ENCODE measurements around the gene CNTNAP5. TPM values are rescaled to one million over a fixed set of nuclear protein-coding genes. Genes with fewer than 3 reads are reported as not detected.

Gene CNTNAP5
- total RNA-seq, 1 experiment from 2014 or later, result not detected

DNA sequence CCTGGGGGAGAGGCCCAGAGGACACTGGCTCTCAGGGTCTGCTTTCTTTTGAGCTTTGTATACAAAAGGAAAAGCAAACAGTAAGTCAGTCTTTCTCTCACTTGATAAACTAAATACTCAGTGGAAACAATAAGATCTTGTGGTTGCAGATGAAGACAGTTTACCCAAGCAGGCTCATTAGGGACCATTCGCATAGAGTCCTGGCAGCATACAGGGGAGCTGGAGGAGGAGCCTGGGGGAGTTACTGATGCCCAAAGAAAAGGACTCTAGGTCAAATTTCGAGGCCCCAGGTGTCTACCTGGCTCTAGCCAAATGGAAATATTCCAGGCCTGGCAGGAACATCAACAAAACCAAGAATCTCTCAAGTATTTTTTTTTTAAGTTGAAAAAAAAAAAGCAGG, 225.3 kb downstream of the CNTNAP5 start:
- H3K36me3 ChIP-seq (ENCODE audit: insufficient read depth, low read length, poor library complexity, severe bottlenecking), result no peaks in the 10 kb centered on the region
- H3K27ac ChIP-seq (ENCODE audit: low read depth, low read length, poor library complexity, severe bottlenecking), result no peak overlapping the region
- BruUV-seq (replicated peaks), result no TSS peak
- no peaks in the 10 kb centered on the region for H3K9me3 ChIP-seq (ENCODE audit: low read depth, low read length, poor library complexity, severe bottlenecking)
- intact Hi-C loops (cut with micrococcal nuclease; ENCODE audit: unreplicated experiment), result no loop called here
- no peaks in the 10 kb centered on the region for H3K27me3 ChIP-seq (replicated peaks; ENCODE audit: insufficient read depth, low read depth, low read length, poor library complexity)
- no peak for DNase-seq (ENCODE audit: low spot score)
- CTCF ChIA-PET, result no interaction called here
- POLR2A ChIA-PET (ENCODE audit: low non-redundant PET), result no interaction called here
- no peak for TF ChIP-seq EZH2 (IDR thresholded peaks at IDR 0.05; ENCODE audit: borderline replicate concordance, low read depth, low read length, poor library complexity, severe bottlenecking)
- TF ChIP-seq, protein P1, sequence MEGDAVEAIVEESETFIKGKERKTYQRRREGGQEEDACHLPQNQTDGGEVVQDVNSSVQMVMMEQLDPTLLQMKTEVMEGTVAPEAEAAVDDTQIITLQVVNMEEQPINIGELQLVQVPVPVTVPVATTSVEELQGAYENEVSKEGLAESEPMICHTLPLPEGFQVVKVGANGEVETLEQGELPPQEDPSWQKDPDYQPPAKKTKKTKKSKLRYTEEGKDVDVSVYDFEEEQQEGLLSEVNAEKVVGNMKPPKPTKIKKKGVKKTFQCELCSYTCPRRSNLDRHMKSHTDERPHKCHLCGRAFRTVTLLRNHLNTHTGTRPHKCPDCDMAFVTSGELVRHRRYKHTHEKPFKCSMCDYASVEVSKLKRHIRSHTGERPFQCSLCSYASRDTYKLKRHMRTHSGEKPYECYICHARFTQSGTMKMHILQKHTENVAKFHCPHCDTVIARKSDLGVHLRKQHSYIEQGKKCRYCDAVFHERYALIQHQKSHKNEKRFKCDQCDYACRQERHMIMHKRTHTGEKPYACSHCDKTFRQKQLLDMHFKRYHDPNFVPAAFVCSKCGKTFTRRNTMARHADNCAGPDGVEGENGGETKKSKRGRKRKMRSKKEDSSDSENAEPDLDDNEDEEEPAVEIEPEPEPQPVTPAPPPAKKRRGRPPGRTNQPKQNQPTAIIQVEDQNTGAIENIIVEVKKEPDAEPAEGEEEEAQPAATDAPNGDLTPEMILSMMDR (conservative IDR thresholded peaks at IDR 0.05; ENCODE audit: low read depth, low read length), result no peak
- no peak overlapping the region for H3K4me3 ChIP-seq (ENCODE audit: low read depth, low read length, poor library complexity, severe bottlenecking)
- no peaks in the 10 kb centered on the region for H3K4me1 ChIP-seq (ENCODE audit: insufficient read depth, low read length, poor library complexity, severe bottlenecking)

DNA sequence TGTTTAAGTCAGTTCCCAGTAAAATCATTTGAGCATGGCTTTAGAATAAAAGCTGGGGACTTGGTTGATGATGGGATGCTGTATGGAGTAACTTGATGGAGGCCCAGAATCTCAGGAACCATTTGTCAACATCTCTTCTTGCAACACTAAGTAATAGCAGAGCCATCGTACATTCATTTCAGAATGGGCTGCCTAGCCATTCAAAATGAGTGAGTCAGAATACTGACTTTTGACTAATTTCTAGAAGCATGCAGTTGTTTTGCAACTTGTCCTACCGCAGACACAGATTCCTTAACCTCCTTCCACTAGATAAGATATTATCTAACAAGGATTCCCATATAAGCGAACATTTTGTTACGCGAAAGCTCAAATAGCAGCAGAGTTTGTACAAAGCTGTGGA, 229.5 kb downstream of the CNTNAP5 start:
- H3K9me3 ChIP-seq (ENCODE audit: low read depth, low read length, poor library complexity, severe bottlenecking), result no peaks in the 10 kb centered on the region
- H3K27ac ChIP-seq (ENCODE audit: low read depth, low read length, poor library complexity, severe bottlenecking), result no peak overlapping the region
- DNase-seq (ENCODE audit: low spot score), result no peak
- H3K36me3 ChIP-seq (ENCODE audit: insufficient read depth, low read length, poor library complexity, severe bottlenecking), result no peaks in the 10 kb centered on the region
- no peaks in the 10 kb centered on the region for H3K4me1 ChIP-seq (ENCODE audit: insufficient read depth, low read length, poor library complexity, severe bottlenecking)
- no TSS peak for BruUV-seq (replicated peaks)
- H3K27me3 ChIP-seq (replicated peaks; ENCODE audit: insufficient read depth, low read depth, low read length, poor library complexity), result no peaks in the 10 kb centered on the region
- POLR2A ChIA-PET (ENCODE audit: low non-redundant PET), result no interaction called here
- CTCF ChIA-PET, result no interaction called here
- no peak for TF ChIP-seq EZH2 (IDR thresholded peaks at IDR 0.05; ENCODE audit: borderline replicate concordance, low read depth, low read length, poor library complexity, severe bottlenecking)
- TF ChIP-seq, protein P1 (conservative IDR thresholded peaks at IDR 0.05; ENCODE audit: low read depth, low read length), result no peak
- H3K4me3 ChIP-seq (ENCODE audit: low read depth, low read length, poor library complexity, severe bottlenecking), result no peak overlapping the region
- intact Hi-C loops (cut with micrococcal nuclease; ENCODE audit: unreplicated experiment), result no loop called here

DNA sequence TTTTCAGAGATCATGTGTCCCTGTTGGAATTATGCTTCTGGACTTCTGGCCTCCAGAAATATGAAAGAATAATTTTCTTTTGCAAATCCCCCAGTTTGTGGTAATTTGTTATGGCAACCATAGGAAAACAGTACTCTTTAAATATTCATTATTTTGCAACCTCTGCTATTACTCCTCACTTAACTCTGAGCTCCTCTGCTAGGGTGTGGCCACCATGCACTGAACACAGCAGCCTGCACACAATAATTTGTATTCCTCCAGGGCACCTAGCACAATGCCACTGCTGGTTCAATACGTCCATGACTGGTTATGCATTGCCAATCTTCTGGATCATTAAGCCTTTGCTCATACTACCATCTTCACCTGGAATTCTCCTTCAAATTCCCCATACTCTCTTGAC, 232.0 kb downstream of the CNTNAP5 start:
- H3K27me3 ChIP-seq (replicated peaks; ENCODE audit: insufficient read depth, low read depth, low read length, poor library complexity), result no peaks in the 10 kb centered on the region
- intact Hi-C loops (cut with micrococcal nuclease; ENCODE audit: unreplicated experiment), result no loop called here
- DNase-seq (ENCODE audit: low spot score), result no peak
- ChIA-PET POLR2A (ENCODE audit: low non-redundant PET) (no interaction called here), CTCF (no interaction called here)
- no peak overlapping the region for H3K4me3 ChIP-seq (ENCODE audit: low read depth, low read length, poor library complexity, severe bottlenecking)
- no TSS peak for BruUV-seq (replicated peaks)
- no peaks in the 10 kb centered on the region for H3K4me1 ChIP-seq (ENCODE audit: insufficient read depth, low read length, poor library complexity, severe bottlenecking)
- no peak overlapping the region for H3K27ac ChIP-seq (ENCODE audit: low read depth, low read length, poor library complexity, severe bottlenecking)
- no peak for TF ChIP-seq EZH2 (IDR thresholded peaks at IDR 0.05; ENCODE audit: borderline replicate concordance, low read depth, low read length, poor library complexity, severe bottlenecking)
- TF ChIP-seq, protein P1 (conservative IDR thresholded peaks at IDR 0.05; ENCODE audit: low read depth, low read length), result no peak
- H3K9me3 ChIP-seq (ENCODE audit: low read depth, low read length, poor library complexity, severe bottlenecking), result no peaks in the 10 kb centered on the region
- H3K36me3 ChIP-seq (ENCODE audit: insufficient read depth, low read length, poor library complexity, severe bottlenecking), result no peaks in the 10 kb centered on the region
